ENCODE results near the gene SPDYA. TPM values are rescaled to one million over a fixed set of nuclear protein-coding genes. Genes with fewer than 3 reads are reported as not detected.
A peak's percentile ranks its signal among the peaks of the same experiment; 100 is the strongest.

The SPDYA gene
- total and polyA plus RNA-seq, 2 of the 13 experiments (the other 11 are each of a cell fraction or from before 2014, with no cell fraction given): 0.32 to 0.75 TPM

DNA sequence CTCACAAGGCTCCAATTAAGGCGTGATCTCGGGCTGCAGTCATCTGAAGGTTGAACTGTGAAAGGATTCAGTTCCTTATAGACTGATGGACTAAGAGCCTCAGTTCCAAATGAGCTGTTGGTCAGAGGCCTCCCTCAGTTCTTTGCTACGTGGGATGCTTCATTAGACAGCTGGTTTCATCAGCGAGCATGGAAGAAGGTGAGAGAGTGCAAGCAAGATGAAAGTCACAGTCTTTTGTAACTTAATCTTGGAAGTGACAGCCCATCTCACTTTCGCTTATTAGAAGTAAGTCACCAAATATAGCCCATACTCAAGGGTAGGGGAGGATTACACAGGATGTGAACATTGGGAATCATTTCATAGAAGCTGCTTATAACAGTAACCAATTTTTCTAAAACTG lies 32.2 kb upstream of the SPDYA start:
- no peak overlapping the region for H2AFZ ChIP-seq (ENCODE audit: low read length)
- no peak for TF ChIP-seq RBAK (CRISPR knock-in tag; IDR thresholded peaks at IDR 0.05)
- peak; percentile 46 for TF ChIP-seq RBM22 (optimal IDR thresholded peaks at IDR 0.05; ENCODE audit: low read length)
- in situ Hi-C loops (cut with HindIII; ENCODE audit: extremely low pct_ligation_motif_present, low pct_unique_long_range_greater_than_20kb): no loop called here
- DNase-seq (ENCODE audit: low spot score): no peak
- peaks cover 35% of the 10 kb centered on the region for H4K20me1 ChIP-seq (ENCODE audit: insufficient read depth, low read length)
- ChIA-PET POLR2A (no interaction called here), CTCF (ENCODE audit: low intra/inter-chr PET ratio, low total read pairs) (interaction anchor here (1.4 kb wide), 1 partner anchor 211 kb away, joined by 3 read pairs; no protein-coding TSS in a partner anchor)
- 98% methylated on average over 5 of the region's 5 CpGs for WGBS (ENCODE audit: low lambda C conversion rate)
- ATAC-seq: no peak
- H3K9me3 ChIP-seq (ENCODE audit: low read length): no peaks in the 10 kb centered on the region
- H3K4me1 ChIP-seq (ENCODE audit: insufficient read depth, low read length): peaks cover 6% of the 10 kb centered on the region; the same call in 1 of the 2 replicates
- H3K4me2 ChIP-seq (ENCODE audit: low read depth, low read length): no peak overlapping the region
- intact Hi-C loops (cut with micrococcal nuclease; ENCODE audit: unreplicated experiment): no loop called here
- H3K9ac ChIP-seq (ENCODE audit: insufficient read depth, low read depth, low read length): no peak overlapping the region
- BruUV-seq (replicated peaks): no TSS peak
- H3K79me2 ChIP-seq (ENCODE audit: insufficient read depth, low read length): peaks cover 34% of the 10 kb centered on the region
- no peak overlapping the region for H3K4me3 ChIP-seq (replicated peaks in 1 of 3; ENCODE audit: insufficient read depth in 1 of 3, low read depth in 2 of 3, low read length in 3 of 3)
- no peaks in the 10 kb centered on the region for H3K27me3 ChIP-seq (ENCODE audit: control insufficient read depth in 1 of 2, insufficient read depth in 2 of 2, low read length in 2 of 2)
- FAIRE-seq: no peak
- peaks cover 11 to 58% of the 10 kb centered on the region in 2 experiments for H3K36me3 ChIP-seq (replicated peaks in 1 of 2; ENCODE audit: control insufficient read depth in 1 of 2, insufficient read depth in 2 of 2, low read length in 2 of 2)
- no peak overlapping the region for H3K27ac ChIP-seq (ENCODE audit: extremely low read length, insufficient read depth, low read length)

DNA sequence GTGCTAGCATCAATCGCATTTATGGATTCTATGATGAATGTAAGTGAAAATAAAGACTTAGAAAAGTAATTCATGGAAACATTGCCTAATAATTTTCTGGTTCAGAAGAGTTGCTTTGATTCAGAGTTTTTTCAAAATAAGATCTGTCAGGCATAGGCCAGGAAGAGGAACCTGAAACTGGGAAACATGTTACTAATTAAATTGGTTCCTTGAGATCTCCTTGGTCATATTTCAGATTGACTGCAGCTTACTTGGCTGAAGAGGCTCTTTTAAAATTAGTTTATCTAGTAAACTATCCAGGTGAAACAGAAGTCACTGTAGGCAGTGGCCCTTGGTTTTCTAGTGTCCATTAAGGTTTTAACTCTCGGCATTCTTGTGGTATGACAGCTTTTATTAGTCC lies 31.6 kb upstream of the SPDYA start:
- no peak overlapping the region for H3K9ac ChIP-seq (ENCODE audit: insufficient read depth, low read depth, low read length)
- CTCF ChIA-PET (ENCODE audit: low intra/inter-chr PET ratio, low total read pairs): interaction anchor here (1.4 kb wide), 1 partner anchor 212 kb away, joined by 3 read pairs; no protein-coding TSS in a partner anchor
- H3K4me3 ChIP-seq (replicated peaks in 1 of 3; ENCODE audit: insufficient read depth in 1 of 3, low read depth in 2 of 3, low read length in 3 of 3): no peak overlapping the region
- H3K4me1 ChIP-seq (ENCODE audit: insufficient read depth, low read length): peaks cover 6% of the 10 kb centered on the region; the same call in 1 of the 2 replicates
- H3K27ac ChIP-seq (ENCODE audit: extremely low read length, insufficient read depth, low read length): no peak overlapping the region
- no peak for ATAC-seq
- peaks cover 28% of the 10 kb centered on the region for H4K20me1 ChIP-seq (ENCODE audit: insufficient read depth, low read length)
- in situ Hi-C loops (cut with HindIII; ENCODE audit: extremely low pct_ligation_motif_present, low pct_unique_long_range_greater_than_20kb): no loop called here
- FAIRE-seq: no peak
- BruUV-seq (replicated peaks): no TSS peak
- 98% methylated on average over 2 of the region's 2 CpGs for WGBS (ENCODE audit: low lambda C conversion rate)
- POLR2A ChIA-PET: no interaction called here
- intact Hi-C loops (cut with micrococcal nuclease; ENCODE audit: unreplicated experiment): no loop called here
- H3K79me2 ChIP-seq (ENCODE audit: insufficient read depth, low read length): peaks cover 28% of the 10 kb centered on the region
- no peak overlapping the region for H3K4me2 ChIP-seq (ENCODE audit: low read depth, low read length)
- TF ChIP-seq ERF (CRISPR knock-in tag; IDR thresholded peaks at IDR 0.05) (no peak), ZNF670 (CRISPR knock-in tag; IDR thresholded peaks at IDR 0.05; ENCODE audit: borderline replicate concordance) (no peak), RFXANK (CRISPR knock-in tag; IDR thresholded peaks at IDR 0.05) (no peak), FOXO4 (CRISPR knock-in tag; conservative IDR thresholded peaks at IDR 0.05) (no peak), CC2D1A (CRISPR knock-in tag; IDR thresholded peaks at IDR 0.05) (no peak)
- peaks cover 14 to 64% of the 10 kb centered on the region in 2 experiments for H3K36me3 ChIP-seq (replicated peaks in 1 of 2; ENCODE audit: control insufficient read depth in 1 of 2, insufficient read depth in 2 of 2, low read length in 2 of 2)
- H3K9me3 ChIP-seq (ENCODE audit: low read length): no peaks in the 10 kb centered on the region
- H3K27me3 ChIP-seq (ENCODE audit: control insufficient read depth in 1 of 2, insufficient read depth in 2 of 2, low read length in 2 of 2): no peaks in the 10 kb centered on the region
- H2AFZ ChIP-seq (ENCODE audit: low read length): no peak overlapping the region
- no peak for DNase-seq (ENCODE audit: low spot score)

Measured in HepG2 (cell line).